HEK293 (cell line): ENCODE data around the gene BHLHE23.

Experiments
- BCL11A ChIP-seq: fragments of 450-650 bp; formaldehyde crosslinking; IDR thresholded peaks from 2 replicates; pipeline ENCODE4 v1.5.1; 2016; ENCODE audit warnings: low read depth, missing biosample characterization, missing genetic modification characterization
- KLF16 ChIP-seq: fragments of 450-650 bp; formaldehyde crosslinking; IDR thresholded peaks from 2 replicates; pipeline ENCODE4 v1.5.1; 2017; ENCODE audit warnings: missing biosample characterization, missing genetic modification characterization
- SALL2 ChIP-seq: fragments of 450-650 bp; formaldehyde crosslinking; IDR thresholded peaks from 2 replicates; pipeline ENCODE4 v1.5.0; 2017; ENCODE audit warnings: missing biosample characterization, mild to moderate bottlenecking, missing genetic modification characterization, borderline replicate concordance
- ZBTB17 ChIP-seq: fragments of 450-650 bp; formaldehyde crosslinking; IDR thresholded peaks from 2 replicates; pipeline ENCODE4 v1.5.1; 2016; ENCODE audit warnings: missing biosample characterization, missing genetic modification characterization
- ZBTB21 ChIP-seq: fragments of 450-650 bp; formaldehyde crosslinking; IDR thresholded peaks from 2 replicates; pipeline ENCODE4 v1.5.1; 2017; ENCODE audit warnings: missing biosample characterization, missing genetic modification characterization
- ZNF324 ChIP-seq: fragments of 450-650 bp; formaldehyde crosslinking; IDR thresholded peaks from 2 replicates; pipeline ENCODE4 v1.5.1; 2016; ENCODE audit warnings: missing biosample characterization, missing genetic modification characterization
- ZNF596 ChIP-seq: fragments of 450-650 bp; IDR thresholded peaks from 2 replicates; pipeline ENCODE4 v1.5.0; 2018; ENCODE audit warnings: missing biosample characterization, mild to moderate bottlenecking, missing genetic modification characterization, moderate library complexity
- TF ChIP-seq, protein P1 (sequence below): fragments of 450-650 bp; formaldehyde crosslinking; IDR thresholded peaks from 2 replicates; pipeline ENCODE4 v1.5.1; 2016; ENCODE audit warnings: missing biosample characterization, missing genetic modification characterization
- TF ChIP-seq, protein P2 (sequence below): fragments of 450-650 bp; formaldehyde crosslinking; IDR thresholded peaks from 2 replicates; pipeline ENCODE4 v1.5.1; 2016; ENCODE audit warnings: missing biosample characterization, missing genetic modification characterization
- TF ChIP-seq, protein P3 (sequence below): fragments of 450-650 bp; formaldehyde crosslinking; IDR thresholded peaks from 2 replicates; pipeline ENCODE4 v1.5.0; 2017; ENCODE audit warnings: missing biosample characterization, missing genetic modification characterization, borderline replicate concordance
- TF ChIP-seq, protein P4 (sequence below): fragments of 450-650 bp; formaldehyde crosslinking; IDR thresholded peaks from 2 replicates; pipeline ENCODE4 v1.5.1; 2016; ENCODE audit warnings: missing biosample characterization, missing genetic modification characterization
- TF ChIP-seq, protein P5 (sequence below): fragments of 450-650 bp; formaldehyde crosslinking; IDR thresholded peaks from 2 replicates; pipeline ENCODE4 v1.5.1; 2016; ENCODE audit warnings: missing biosample characterization, missing genetic modification characterization

DNA sequence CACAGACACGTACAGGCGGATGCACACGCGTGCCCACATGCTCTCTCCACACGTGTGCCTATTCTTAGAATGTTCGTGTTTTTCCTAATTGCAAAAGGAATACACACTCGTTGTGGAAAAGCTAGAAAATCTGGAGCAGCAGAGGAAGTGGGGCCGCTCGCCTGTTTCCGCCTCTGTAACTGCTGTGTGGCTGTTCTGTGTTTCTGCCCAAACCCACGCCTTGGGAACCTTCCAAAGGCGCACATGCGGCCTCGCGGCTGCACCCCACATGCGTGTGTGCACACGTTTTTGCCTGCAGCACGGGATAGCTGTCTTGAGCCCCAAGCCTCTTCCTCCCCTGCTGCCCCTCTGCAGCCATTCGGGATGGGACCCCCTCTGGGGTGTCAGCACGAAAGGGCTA lies 42.1 kb downstream of the BHLHE23 start:
- TF ChIP-seq, protein P1, sequence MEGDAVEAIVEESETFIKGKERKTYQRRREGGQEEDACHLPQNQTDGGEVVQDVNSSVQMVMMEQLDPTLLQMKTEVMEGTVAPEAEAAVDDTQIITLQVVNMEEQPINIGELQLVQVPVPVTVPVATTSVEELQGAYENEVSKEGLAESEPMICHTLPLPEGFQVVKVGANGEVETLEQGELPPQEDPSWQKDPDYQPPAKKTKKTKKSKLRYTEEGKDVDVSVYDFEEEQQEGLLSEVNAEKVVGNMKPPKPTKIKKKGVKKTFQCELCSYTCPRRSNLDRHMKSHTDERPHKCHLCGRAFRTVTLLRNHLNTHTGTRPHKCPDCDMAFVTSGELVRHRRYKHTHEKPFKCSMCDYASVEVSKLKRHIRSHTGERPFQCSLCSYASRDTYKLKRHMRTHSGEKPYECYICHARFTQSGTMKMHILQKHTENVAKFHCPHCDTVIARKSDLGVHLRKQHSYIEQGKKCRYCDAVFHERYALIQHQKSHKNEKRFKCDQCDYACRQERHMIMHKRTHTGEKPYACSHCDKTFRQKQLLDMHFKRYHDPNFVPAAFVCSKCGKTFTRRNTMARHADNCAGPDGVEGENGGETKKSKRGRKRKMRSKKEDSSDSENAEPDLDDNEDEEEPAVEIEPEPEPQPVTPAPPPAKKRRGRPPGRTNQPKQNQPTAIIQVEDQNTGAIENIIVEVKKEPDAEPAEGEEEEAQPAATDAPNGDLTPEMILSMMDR: no peak
- TF ChIP-seq ZBTB21: no peak
- no peak for TF ChIP-seq ZNF324 (tag by site-specific recombination)
- TF ChIP-seq, protein P2, sequence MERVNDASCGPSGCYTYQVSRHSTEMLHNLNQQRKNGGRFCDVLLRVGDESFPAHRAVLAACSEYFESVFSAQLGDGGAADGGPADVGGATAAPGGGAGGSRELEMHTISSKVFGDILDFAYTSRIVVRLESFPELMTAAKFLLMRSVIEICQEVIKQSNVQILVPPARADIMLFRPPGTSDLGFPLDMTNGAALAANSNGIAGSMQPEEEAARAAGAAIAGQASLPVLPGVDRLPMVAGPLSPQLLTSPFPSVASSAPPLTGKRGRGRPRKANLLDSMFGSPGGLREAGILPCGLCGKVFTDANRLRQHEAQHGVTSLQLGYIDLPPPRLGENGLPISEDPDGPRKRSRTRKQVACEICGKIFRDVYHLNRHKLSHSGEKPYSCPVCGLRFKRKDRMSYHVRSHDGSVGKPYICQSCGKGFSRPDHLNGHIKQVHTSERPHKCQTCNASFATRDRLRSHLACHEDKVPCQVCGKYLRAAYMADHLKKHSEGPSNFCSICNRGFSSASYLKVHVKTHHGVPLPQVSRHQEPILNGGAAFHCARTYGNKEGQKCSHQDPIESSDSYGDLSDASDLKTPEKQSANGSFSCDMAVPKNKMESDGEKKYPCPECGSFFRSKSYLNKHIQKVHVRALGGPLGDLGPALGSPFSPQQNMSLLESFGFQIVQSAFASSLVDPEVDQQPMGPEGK (tag by site-specific recombination): no peak
- TF ChIP-seq SALL2 (tag by site-specific recombination): no peak
- TF ChIP-seq, protein P3, sequence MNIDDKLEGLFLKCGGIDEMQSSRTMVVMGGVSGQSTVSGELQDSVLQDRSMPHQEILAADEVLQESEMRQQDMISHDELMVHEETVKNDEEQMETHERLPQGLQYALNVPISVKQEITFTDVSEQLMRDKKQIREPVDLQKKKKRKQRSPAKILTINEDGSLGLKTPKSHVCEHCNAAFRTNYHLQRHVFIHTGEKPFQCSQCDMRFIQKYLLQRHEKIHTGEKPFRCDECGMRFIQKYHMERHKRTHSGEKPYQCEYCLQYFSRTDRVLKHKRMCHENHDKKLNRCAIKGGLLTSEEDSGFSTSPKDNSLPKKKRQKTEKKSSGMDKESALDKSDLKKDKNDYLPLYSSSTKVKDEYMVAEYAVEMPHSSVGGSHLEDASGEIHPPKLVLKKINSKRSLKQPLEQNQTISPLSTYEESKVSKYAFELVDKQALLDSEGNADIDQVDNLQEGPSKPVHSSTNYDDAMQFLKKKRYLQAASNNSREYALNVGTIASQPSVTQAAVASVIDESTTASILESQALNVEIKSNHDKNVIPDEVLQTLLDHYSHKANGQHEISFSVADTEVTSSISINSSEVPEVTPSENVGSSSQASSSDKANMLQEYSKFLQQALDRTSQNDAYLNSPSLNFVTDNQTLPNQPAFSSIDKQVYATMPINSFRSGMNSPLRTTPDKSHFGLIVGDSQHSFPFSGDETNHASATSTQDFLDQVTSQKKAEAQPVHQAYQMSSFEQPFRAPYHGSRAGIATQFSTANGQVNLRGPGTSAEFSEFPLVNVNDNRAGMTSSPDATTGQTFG: no peak
- TF ChIP-seq, protein P4, sequence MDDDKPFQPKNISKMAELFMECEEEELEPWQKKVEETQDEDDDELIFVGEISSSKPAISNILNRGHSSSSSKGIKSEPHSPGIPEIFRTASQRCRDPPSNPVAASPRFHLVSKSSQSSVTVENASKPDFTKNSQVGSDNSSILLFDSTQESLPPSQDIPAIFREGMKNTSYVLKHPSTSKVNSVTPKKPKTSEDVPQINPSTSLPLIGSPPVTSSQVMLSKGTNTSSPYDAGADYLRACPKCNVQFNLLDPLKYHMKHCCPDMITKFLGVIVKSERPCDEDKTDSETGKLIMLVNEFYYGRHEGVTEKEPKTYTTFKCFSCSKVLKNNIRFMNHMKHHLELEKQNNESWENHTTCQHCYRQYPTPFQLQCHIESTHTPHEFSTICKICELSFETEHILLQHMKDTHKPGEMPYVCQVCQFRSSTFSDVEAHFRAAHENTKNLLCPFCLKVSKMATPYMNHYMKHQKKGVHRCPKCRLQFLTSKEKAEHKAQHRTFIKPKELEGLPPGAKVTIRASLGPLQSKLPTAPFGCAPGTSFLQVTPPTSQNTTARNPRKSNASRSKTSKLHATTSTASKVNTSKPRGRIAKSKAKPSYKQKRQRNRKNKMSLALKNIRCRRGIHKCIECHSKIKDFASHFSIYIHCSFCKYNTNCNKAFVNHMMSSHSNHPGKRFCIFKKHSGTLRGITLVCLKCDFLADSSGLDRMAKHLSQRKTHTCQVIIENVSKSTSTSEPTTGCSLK (tag by site-specific recombination): no peak
- no peak for TF ChIP-seq ZBTB17 (tag by site-specific recombination)
- no peak for TF ChIP-seq KLF16 (tag by site-specific recombination)
- TF ChIP-seq BCL11A: no peak
- no peak for TF ChIP-seq ZNF596
- TF ChIP-seq, protein P5, sequence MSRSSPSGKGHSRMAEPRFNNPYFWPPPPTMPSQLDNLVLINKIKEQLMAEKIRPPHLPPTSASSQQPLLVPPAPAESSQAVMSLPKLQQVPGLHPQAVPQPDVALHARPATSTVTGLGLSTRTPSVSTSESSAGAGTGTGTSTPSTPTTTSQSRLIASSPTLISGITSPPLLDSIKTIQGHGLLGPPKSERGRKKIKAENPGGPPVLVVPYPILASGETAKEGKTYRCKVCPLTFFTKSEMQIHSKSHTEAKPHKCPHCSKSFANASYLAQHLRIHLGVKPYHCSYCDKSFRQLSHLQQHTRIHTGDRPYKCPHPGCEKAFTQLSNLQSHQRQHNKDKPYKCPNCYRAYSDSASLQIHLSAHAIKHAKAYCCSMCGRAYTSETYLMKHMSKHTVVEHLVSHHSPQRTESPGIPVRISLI (tag by site-specific recombination): no peak
